SK-N-SH (cell line): Measurements from ENCODE around the gene LONRF2.
"Not testable (repeated sequence)": the region's sequence is repeated elsewhere in the genome, so short reads cannot be mapped to it uniquely, and the experiment has no call there.

Experiments used
- CTCF ChIP-seq: fragments of 200-600 bp; sonication (generic); IDR thresholded peaks from 2 replicates; pipeline ENCODE4 v1.6.1; 2017; ENCODE audit warnings: antibody characterized with exemption, mild to moderate bottlenecking, moderate library complexity
- EP300 ChIP-seq, 2 experiments: IDR thresholded peaks; 2 replicates each; pipeline versions ENCODE4 v1.4.0 to v1.6.1; 2012; ENCODE audit warnings: borderline replicate concordance in 1 of 2, low read depth in 1 of 2, low read length in 1 of 2
- EZH2phosphoT487 ChIP-seq: fragments of 200-600 bp; sonication (generic); IDR thresholded peaks from 2 replicates; pipeline ENCODE4 v1.6.1; 2017; ENCODE audit warnings: low read depth, mixed run types, mild to moderate bottlenecking, antibody characterized with exemption, moderate library complexity, borderline replicate concordance
- SMC3 ChIP-seq: IDR thresholded peaks from 2 replicates; pipeline ENCODE4 v1.6.1; 2012; ENCODE audit warnings: low read depth, low read length, improper control_type of control experiment
- TCF12 ChIP-seq: IDR thresholded peaks from 2 replicates; pipeline ENCODE4 v1.4.0; 2012

- TF ChIP-seq TCF12; EZH2phosphoT487; CTCF; EP300 (IDR thresholded peaks at IDR 0.05; ENCODE audit: borderline replicate concordance in 1 of 2, low read depth in 1 of 2, low read length in 1 of 2); SMC3: not testable (repeated sequence)
Observed at GRCh38 chr2:100362269-100362668, 40.0 kb upstream of the LONRF2 start.
